ENCODE data around the gene AMZ1.
"Not testable (repeated sequence)": the region's sequence is repeated elsewhere in the genome, so short reads cannot be mapped to it uniquely, and the experiment has no call there.

Gene AMZ1

GRCh38 chr7:2723138-2723850 lies 35.3 kb downstream of the AMZ1 start:
- DNase-seq (ENCODE audit: insufficient read length, low spot score) (no peak), FAIRE-seq (no peak)
- TF ChIP-seq POLR2A (IDR thresholded peaks at IDR 0.05; ENCODE audit: low read depth, low read length) = no peak

GRCh38 chr7:2724036-2724435 lies 36.0 kb downstream of the AMZ1 start:
- not testable (repeated sequence) for FAIRE-seq; DNase-seq (ENCODE audit: insufficient read length, low spot score)

DNA sequence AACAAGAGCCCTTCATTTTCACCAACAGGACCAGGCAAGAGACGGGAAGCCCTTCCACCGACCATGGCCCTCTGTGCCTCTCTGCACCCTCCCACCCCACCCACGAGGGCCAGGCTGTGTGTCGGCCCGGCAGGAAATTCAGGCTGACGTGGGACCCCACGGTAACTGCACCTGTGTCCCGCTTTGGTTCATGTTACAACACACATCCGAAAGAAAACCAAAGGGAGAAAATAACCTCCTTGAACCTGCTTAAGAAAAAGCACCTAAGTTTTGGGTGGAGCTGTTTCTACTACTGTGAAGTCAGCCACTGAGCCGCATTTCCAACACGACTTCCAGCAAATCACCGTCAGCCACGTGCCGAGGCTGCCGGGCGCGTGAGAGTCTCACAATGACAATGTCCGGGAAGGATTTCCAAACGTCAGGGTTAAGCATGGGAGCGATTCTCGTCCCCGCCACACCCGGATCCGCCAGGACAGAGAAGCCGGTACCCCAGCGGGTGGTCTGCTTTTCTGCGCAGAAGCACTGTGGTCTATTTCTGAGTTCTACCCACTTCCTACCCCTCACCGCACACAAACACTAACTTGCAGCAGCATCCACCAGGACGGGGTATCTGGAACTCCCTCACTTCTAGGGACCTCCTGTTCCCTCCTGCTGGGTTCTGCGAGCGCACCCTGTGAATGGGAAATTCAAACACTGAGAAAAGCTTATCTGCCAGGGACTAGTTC lies 36.6 kb downstream of the AMZ1 start:
- TF ChIP-seq POLR2A (IDR thresholded peaks at IDR 0.05; ENCODE audit: low read depth, low read length) = no peak
- no peak for DNase-seq (ENCODE audit: insufficient read length, low spot score)
- FAIRE-seq = no peak

- FAIRE-seq (no peak), DNase-seq (ENCODE audit: insufficient read length, low spot score) (no peak)
- TF ChIP-seq POLR2A (IDR thresholded peaks at IDR 0.05; ENCODE audit: low read depth, low read length) = no peak
These were observed 37.4 kb downstream of the AMZ1 start for GRCh38 chr7:2725178-2726105.

GRCh38 chr7:2726316-2727018 lies 38.5 kb downstream of the AMZ1 start:
- no peak for FAIRE-seq
- no peak for DNase-seq (ENCODE audit: insufficient read length, low spot score)
- no peak for TF ChIP-seq POLR2A (IDR thresholded peaks at IDR 0.05; ENCODE audit: low read depth, low read length)

- not testable (repeated sequence) for DNase-seq (ENCODE audit: insufficient read length, low spot score); FAIRE-seq
These were observed 39.2 kb downstream of the AMZ1 start for GRCh38 chr7:2727206-2727605.

DNA sequence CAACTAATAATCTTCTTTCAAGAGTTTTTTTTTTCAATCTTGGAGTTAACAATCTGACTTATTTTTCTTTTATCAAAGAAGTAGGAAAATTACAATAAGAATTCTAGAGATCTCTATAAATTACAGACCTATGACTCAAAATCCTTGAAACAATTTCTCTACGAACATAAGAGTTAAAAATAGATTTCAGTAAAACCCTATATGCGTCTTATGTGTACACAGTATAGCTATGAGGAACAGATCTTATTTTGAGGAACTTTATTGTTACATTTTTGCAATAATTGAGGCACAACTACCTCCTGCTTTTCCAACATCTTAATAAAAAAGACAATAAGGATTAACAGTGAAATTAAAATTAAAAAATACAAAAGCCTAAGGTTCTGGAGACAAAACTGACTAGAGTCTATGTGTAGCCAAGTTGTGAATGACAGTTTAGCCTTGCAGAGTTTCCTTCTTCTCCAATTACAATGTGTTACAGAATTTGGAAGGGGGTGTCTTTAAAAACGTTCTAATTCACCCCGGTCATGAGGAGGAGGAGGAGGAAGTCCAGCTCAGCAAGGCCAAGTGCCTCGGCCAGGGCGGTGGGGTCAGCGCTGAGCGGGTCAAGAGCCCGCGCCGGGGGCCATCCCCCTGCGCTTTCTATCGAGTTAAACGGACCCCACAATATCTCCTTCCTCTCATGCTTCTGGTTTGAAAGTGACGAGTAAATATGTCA lies 40.5 kb downstream of the AMZ1 start:
- no peak for TF ChIP-seq POLR2A (IDR thresholded peaks at IDR 0.05; ENCODE audit: low read depth, low read length)
- no peak for FAIRE-seq
- no peak for DNase-seq (ENCODE audit: insufficient read length, low spot score)

GRCh38 chr7:2729031-2729892 lies 41.3 kb downstream of the AMZ1 start:
- no peak for TF ChIP-seq POLR2A (IDR thresholded peaks at IDR 0.05; ENCODE audit: low read depth, low read length)
- no peak for DNase-seq (ENCODE audit: insufficient read length, low spot score)
- FAIRE-seq = no peak

DNA sequence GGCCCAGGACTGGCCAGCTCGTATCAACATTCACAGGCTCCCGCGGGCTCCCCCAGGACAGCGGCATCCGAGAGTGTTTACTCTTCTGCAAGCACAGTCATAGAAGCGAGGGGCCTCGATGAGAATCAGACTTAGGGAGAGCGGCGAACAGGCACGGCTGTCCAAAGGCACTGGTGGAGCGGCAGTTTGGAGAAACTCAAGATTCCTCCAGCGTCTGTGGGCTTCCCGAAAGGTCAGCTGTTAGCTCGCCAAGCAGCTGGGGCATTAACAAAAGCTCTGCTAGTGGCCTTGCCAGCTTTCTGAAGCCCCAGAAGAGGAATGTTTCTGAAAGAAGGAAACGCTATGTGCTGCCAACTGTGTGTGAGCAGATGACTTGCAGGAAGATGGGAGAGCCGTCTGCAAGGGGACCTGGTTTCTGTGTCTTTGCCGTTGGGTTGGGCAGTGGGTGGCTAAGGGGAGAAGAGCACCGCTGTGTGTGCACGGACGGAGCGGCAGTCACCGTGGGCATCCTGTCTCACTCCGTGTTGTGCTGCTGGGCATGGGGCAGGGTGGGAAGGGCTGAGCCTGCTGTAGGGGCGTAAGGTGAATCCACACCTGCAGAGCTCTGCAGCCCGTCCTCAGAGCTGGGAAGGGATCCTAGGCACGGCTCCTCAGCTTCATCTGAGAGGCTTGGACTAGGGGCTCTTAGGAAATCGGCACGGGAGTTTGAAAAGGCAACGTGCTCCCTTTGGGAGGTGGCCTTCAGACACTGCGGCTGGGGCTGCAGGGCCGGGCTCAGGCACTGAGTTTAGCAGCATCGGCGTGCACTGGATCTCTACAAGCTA lies 42.1 kb downstream of the AMZ1 start:
- FAIRE-seq (no peak), DNase-seq (ENCODE audit: insufficient read length, low spot score) (no peak)
- no peak for TF ChIP-seq POLR2A (IDR thresholded peaks at IDR 0.05; ENCODE audit: low read depth, low read length)

- FAIRE-seq (no peak), DNase-seq (ENCODE audit: insufficient read length, low spot score) (no peak)
- no peak for TF ChIP-seq POLR2A (IDR thresholded peaks at IDR 0.05; ENCODE audit: low read depth, low read length)
These were observed 43.1 kb downstream of the AMZ1 start for GRCh38 chr7:2730846-2731770.

- DNase-seq (ENCODE audit: insufficient read length, low spot score) (no peak), FAIRE-seq (no peak)
- TF ChIP-seq POLR2A (IDR thresholded peaks at IDR 0.05; ENCODE audit: low read depth, low read length) = no peak
These were observed 44.4 kb downstream of the AMZ1 start for GRCh38 chr7:2732388-2732787.
